OCI-LY7 (cell line): ENCODE results near the gene GON4L. TPM values are rescaled to one million over a fixed set of nuclear protein-coding genes. Genes with fewer than 3 reads are reported as not detected.

Experiments used
- BruUV-seq: library from RNA; stranded (reverse); fragments of 400-500 nt; replicated peaks from 2 replicates; lab custom pipeline; 2021; lab: Mats Ljungman, UMichigan
- CTCF ChIA-PET: fragments of 300-600 bp; sonication (Branson Sonifier 250); formaldehyde crosslinking; loops from one replicate; lab custom pipeline; 2022; ENCODE audit warnings: antibody characterized with exemption; ENCODE audit not compliant: unreplicated experiment; lab: Charles Lee
- POLR2A ChIA-PET: fragments of 300-600 bp; sonication (Branson Sonifier 250); formaldehyde crosslinking; loops from one replicate; lab custom pipeline; 2022; ENCODE audit warnings: antibody characterized with exemption; lab: Charles Lee
- DNase-seq: peaks from one replicate; pipeline ENCODE4 v3.0.0-alpha.2; 2015; ENCODE audit warnings: low spot score
- H2AFZ ChIP-seq: fragments of 200-600 bp; sonication (generic), shearing (Covaris generic); 2 replicates; pipeline ENCODE4 v1.6.1; 2014; ENCODE audit warnings: mild to moderate bottlenecking, antibody characterized with exemption, low read length, moderate library complexity
- H3K27ac ChIP-seq: fragments of 200-600 bp; sonication (generic); 2 replicates; pipeline ENCODE4 v1.5.1; 2014; ENCODE audit warnings: mixed run types, low read depth, mild to moderate bottlenecking, moderate library complexity, low read length, inconsistent platforms; ENCODE audit not compliant: poor library complexity, severe bottlenecking
- H3K36me3 ChIP-seq: fragments of 200-600 bp; sonication (generic); 2 replicates; pipeline ENCODE4 v1.6.1; 2014; ENCODE audit warnings: mild to moderate bottlenecking, antibody characterized with exemption, low read length, moderate library complexity, mixed read lengths; ENCODE audit not compliant: insufficient read depth
- H3K4me1 ChIP-seq: fragments of 200-600 bp; sonication (generic); 2 replicates; pipeline ENCODE4 v1.5.1; 2014; ENCODE audit warnings: mild to moderate bottlenecking, low read length; ENCODE audit not compliant: insufficient read depth, poor library complexity, severe bottlenecking
- H3K4me2 ChIP-seq: fragments of 200-600 bp; sonication (generic); 2 replicates; pipeline ENCODE4 v1.6.1; 2014; ENCODE audit warnings: mild to moderate bottlenecking, low read length
- H3K4me3 ChIP-seq: fragments of 200-600 bp; sonication (generic); 2 replicates; pipeline ENCODE4 v1.5.1; 2014; ENCODE audit warnings: mild to moderate bottlenecking, low read depth, low read length; ENCODE audit not compliant: poor library complexity, severe bottlenecking
- H3K79me2 ChIP-seq: fragments of 200-600 bp; sonication (generic); 2 replicates; pipeline ENCODE4 v1.6.1; 2016; ENCODE audit warnings: low read depth, mild to moderate bottlenecking, low read length, moderate library complexity, mixed read lengths; ENCODE audit not compliant: insufficient read depth
- H3K9me2 ChIP-seq: fragments of 200-600 bp; sonication (generic); 2 replicates; pipeline ENCODE4 v1.6.1; 2016; ENCODE audit warnings: mild to moderate bottlenecking, low read length, mixed read lengths; ENCODE audit not compliant: insufficient read depth
- H3K9me3 ChIP-seq: fragments of 200-600 bp; sonication (generic); 2 replicates; pipeline ENCODE4 v1.6.1; 2014; ENCODE audit warnings: mild to moderate bottlenecking, mixed run types, low read length, mixed read lengths
- H4K20me1 ChIP-seq: fragments of 200-600 bp; sonication (generic); 2 replicates; pipeline ENCODE4 v1.6.1; 2014; ENCODE audit warnings: mild to moderate bottlenecking, antibody characterized with exemption, low read length, moderate library complexity, mixed read lengths; ENCODE audit not compliant: insufficient read depth
- EZH2phosphoT487 ChIP-seq: fragments of 200-600 bp; sonication (generic); IDR thresholded peaks from 2 replicates; pipeline ENCODE4 v1.6.1; 2018; ENCODE audit warnings: low read depth, borderline replicate concordance, mild to moderate bottlenecking, mixed run types, antibody characterized with exemption, low read length, moderate library complexity, mixed read lengths
- intact Hi-C: fragments of 100-400 bp; cut with micrococcal nuclease; formaldehyde crosslinking; loops from one replicate; pipeline ENCODE4 v1.10.0; 2022; ENCODE audit not compliant: unreplicated experiment
- total RNA-seq, 2 experiments: library from RNA; depleted of rRNA in 1 of 2; stranded (reverse); fragments of >200 nt in 1 of 2; shearing (Covaris generic) in 1 of 2; gene quantifications; 2 replicates each; pipeline ENCODE4 v1.2.3, GENCODE V29; 2014 to 2022
- TF ChIP-seq, protein P1 (sequence below): fragments of 200-600 bp; sonication (generic); conservative IDR thresholded peaks from 2 replicates; pipeline ENCODE4 v1.5.1; 2014; ENCODE audit warnings: mild to moderate bottlenecking, antibody characterized with exemption, low read length, moderate library complexity, mixed read lengths

The GON4L gene
- total RNA-seq, 2 experiments from 2014 or later: 46.0 to 78.0 TPM

DNA sequence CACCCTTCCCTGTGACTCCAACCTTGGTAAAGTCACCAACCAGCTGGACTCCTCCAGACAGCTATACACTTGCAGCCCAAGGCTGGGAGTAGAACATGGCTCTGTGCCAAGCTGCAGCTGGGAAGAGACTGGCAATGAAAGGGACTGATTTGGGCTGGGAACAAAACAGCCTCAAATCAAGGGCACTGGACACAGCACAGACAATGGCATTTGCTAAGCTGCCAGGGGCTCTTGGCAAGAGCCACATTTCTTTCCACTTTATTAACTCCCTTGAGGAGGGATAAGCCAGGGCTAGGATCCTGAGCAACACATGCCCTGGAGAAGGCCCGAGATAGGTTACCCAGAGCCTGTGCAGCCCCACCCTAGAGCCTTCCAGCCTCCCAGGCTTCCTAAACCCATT lies 14.4 kb upstream of the GON4L start:
- CTCF ChIA-PET: no interaction called here
- intact Hi-C loops: no loop called here
- no peaks in the 10 kb centered on the region for H3K9me2 ChIP-seq
- no peak overlapping the region for H2AFZ ChIP-seq
- BruUV-seq: no TSS peak
- H3K9me3 ChIP-seq: no peaks in the 10 kb centered on the region
- no peaks in the 10 kb centered on the region for H4K20me1 ChIP-seq
- POLR2A ChIA-PET: interaction anchor here (0.6 to 4.8 kb wide), 3 partner anchors 11 to 867 kb away, joined by 5 to 42 read pairs (median 39); partner anchors contain the start of gene SYT11
- peaks cover 80% of the 10 kb centered on the region for H3K36me3 ChIP-seq
- no peak for DNase-seq
- H3K27ac ChIP-seq: no peak overlapping the region
- no peak for TF ChIP-seq EZH2phosphoT487
- TF ChIP-seq, protein P1, sequence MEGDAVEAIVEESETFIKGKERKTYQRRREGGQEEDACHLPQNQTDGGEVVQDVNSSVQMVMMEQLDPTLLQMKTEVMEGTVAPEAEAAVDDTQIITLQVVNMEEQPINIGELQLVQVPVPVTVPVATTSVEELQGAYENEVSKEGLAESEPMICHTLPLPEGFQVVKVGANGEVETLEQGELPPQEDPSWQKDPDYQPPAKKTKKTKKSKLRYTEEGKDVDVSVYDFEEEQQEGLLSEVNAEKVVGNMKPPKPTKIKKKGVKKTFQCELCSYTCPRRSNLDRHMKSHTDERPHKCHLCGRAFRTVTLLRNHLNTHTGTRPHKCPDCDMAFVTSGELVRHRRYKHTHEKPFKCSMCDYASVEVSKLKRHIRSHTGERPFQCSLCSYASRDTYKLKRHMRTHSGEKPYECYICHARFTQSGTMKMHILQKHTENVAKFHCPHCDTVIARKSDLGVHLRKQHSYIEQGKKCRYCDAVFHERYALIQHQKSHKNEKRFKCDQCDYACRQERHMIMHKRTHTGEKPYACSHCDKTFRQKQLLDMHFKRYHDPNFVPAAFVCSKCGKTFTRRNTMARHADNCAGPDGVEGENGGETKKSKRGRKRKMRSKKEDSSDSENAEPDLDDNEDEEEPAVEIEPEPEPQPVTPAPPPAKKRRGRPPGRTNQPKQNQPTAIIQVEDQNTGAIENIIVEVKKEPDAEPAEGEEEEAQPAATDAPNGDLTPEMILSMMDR: no peak
- peaks cover 94% of the 10 kb centered on the region for H3K79me2 ChIP-seq
- H3K4me3 ChIP-seq: no peak overlapping the region
- no peak overlapping the region for H3K4me2 ChIP-seq
- H3K4me1 ChIP-seq: peaks cover 24% of the 10 kb centered on the region

DNA sequence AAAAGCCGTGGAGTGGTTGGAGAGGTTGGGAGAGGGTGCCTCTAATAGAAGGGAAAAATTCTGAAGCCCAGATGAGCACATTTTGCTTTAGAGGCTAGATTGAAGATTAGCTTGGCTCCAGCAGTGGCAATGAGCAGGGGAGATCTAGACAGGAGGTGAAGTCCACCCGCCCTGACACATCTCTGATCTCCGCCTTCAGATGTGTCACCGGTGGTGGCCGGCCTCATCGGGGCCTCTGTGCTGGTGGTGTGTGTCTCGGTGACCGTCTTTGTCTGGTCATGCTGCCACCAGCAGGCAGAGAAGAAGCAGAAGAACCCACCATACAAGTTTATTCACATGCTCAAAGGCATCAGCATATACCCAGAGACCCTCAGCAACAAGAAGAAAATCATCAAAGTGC lies 10.8 kb upstream of the GON4L start:
- Histone ChIP-seq H3K36me3 (peaks cover 81% of the 10 kb centered on the region), H3K79me2 (peaks cover 96% of the 10 kb centered on the region), H3K9me3 (no peaks in the 10 kb centered on the region), H3K9me2 (no peaks in the 10 kb centered on the region), H3K4me3 (no peak overlapping the region), H2AFZ (no peak overlapping the region), H3K4me2 (no peak overlapping the region), H3K4me1 (peaks cover 25% of the 10 kb centered on the region), H4K20me1 (no peaks in the 10 kb centered on the region), H3K27ac (no peak overlapping the region)
- ChIA-PET CTCF (no interaction called here), POLR2A (no interaction called here)
- intact Hi-C loops: no loop called here
- DNase-seq: no peak
- TF ChIP-seq EZH2phosphoT487: no peak
- TF ChIP-seq, protein P1: no peak
- no TSS peak for BruUV-seq

GRCh38 chr1:155864393-155864792 lies 7.4 kb upstream of the GON4L start:
- CTCF ChIA-PET: no interaction called here
- Histone ChIP-seq H3K9me3 (no peaks in the 10 kb centered on the region), H3K4me1 (peaks cover 35% of the 10 kb centered on the region)

More at GRCh38 chr1:155864393-155864792, 7.4 kb upstream of the GON4L start:
- POLR2A ChIA-PET: interaction anchor here (0.5 to 1.2 kb wide), 9 partner anchors 9 to 34 kb away, joined by 3 to 8 read pairs (median 4); no protein-coding TSS in a partner anchor
- intact Hi-C loops: no loop called here
- Histone ChIP-seq H3K27ac (no peak overlapping the region), H3K4me2 (no peak overlapping the region), H3K79me2 (peaks cover 96% of the 10 kb centered on the region), H2AFZ (no peak overlapping the region), H3K9me2 (no peaks in the 10 kb centered on the region), H3K4me3 (no peak overlapping the region), H4K20me1 (no peaks in the 10 kb centered on the region), H3K36me3 (peaks cover 70% of the 10 kb centered on the region)
- TF ChIP-seq, protein P1: no peak
- TF ChIP-seq EZH2phosphoT487: no peak
- no TSS peak for BruUV-seq
- no peak for DNase-seq
